ENCODE measurements around the gene S100A3.

Gene S100A3

GRCh38 chr1:153510984-153511410, 38.1 kb downstream of the S100A3 start:
- peak; percentile 65 to 78 for DNase-seq (ENCODE audit: low read depth in 2 of 2)

GRCh38 chr1:153509729-153510354, 39.2 kb downstream of the S100A3 start:
- DNase-seq (ENCODE audit: low read depth in 2 of 2): peak; percentile 44 to 67

DNA sequence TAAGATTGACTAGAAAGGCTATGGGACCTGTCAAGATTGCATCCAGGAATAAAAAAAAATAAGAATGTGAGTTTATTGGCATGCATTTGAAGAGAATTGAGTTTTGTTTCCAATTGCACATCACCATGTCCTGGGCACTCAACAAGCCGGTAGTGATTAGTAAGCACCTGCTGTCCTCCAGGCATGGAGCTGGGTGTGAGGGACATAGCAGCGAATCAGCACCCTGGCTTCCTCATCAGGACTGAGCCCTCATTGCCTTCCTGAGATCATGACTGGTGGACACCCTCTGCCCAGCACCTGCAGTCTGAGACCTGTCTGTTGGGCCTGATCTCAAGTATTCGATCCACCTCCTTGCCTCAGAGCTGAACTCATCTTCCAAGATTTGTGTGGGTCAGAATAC, 40.0 kb downstream of the S100A3 start:
- no peak for DNase-seq (ENCODE audit: low read depth in 2 of 2)

GRCh38 chr1:153507926-153508583, 41.0 kb downstream of the S100A3 start:
- no peak for DNase-seq (ENCODE audit: low read depth in 2 of 2)

GRCh38 chr1:153506831-153507413, 42.1 kb downstream of the S100A3 start:
- no peak for DNase-seq (ENCODE audit: low read depth in 2 of 2)

DNA sequence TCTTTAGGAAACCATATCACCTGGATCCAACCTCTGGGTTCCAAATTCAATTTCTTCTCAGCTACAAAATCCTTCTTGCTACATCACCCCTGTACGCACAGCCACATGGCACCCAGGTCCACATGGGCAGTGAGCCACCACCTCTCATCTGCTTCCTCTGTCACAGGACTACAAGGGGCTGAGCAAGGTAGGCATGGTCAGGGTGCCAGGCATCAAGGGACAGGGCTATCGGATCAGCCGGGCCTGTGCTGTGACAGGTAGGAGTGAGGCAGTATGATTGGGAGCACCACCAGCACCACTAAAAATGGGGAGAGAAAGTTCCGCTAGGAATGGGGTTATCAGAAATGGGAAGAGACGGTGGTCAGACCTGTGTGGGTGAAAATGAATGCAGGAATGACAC, 42.7 kb downstream of the S100A3 start:
- DNase-seq (ENCODE audit: low read depth in 2 of 2): no peak

DNA sequence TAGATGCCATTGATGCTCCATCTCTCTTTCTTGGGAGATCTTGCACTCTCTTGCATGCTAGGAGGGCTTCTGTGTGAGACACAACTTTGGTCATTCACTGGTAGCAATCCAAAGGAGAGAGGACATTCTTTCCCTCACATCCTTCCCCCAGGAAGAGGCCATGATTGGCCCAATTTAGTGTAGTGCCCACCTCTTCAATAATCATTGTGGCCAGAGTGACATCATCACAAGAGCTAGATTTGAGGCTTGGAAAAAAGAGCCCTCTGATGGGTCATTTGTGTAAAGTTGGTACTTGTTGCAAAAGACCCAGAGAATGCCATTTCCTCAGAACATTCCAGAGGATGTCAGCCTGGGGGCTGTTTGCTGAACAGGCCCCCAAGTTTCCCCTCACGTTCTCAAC, 43.5 kb downstream of the S100A3 start:
- DNase-seq (ENCODE audit: low read depth in 2 of 2): no peak

DNA sequence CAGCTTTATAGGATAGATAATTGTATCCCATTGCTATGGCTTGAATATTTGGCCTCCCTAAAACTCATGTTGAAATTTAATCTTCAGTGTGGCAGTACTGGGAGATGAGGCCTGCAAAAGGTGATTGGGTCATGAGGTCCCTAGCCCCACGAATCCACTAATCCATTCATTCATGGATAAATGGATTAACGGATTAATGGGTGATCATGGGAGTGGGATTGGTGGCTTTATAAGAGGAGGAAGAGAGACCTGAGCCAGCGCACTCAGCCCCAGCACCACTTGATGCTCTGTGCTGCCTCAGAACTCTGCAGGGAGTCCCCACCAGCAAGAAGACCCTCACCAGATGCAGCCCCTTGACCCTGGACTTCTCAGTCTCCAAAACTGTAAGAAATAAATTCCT, 45.3 kb downstream of the S100A3 start:
- DNase-seq (ENCODE audit: low read depth in 2 of 2): no peak

DNA sequence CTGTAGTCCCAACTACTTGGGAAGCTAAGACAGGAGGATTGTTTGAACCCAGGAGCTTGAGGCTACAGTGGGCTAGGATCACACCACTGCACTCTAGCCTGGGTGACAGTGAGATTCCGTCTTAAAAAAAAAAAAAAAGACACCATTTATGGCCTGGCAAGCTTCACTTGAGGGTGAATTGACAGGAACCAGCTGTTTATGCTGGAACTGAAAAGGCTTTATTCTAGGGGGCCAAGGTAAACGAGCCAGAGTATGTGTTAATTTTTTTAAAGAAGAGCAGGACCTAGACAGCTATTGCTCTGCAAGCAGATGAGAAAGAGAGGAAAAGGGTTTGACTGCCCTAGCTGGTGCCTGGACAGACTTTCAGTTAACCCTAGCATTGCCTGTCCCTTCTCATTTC, 50.3 kb downstream of the S100A3 start:
- DNase-seq (ENCODE audit: low read depth in 2 of 2): no peak

Measured in stimulated activated CD4-positive, alpha-beta T cell treated with anti-CD3 and anti-CD28 coated beads, Interleukin-12 subunit alpha, Interleukin-12 subunit beta, amount 100 ng/mL, for 24 hours (primary cell).